Activated CD8-positive, alpha-beta memory T cell treated with anti-CD3 and anti-CD28 coated beads for 1 hour (primary cell): ENCODE data around the gene PJA1.

ENCODE experiments used
- DNase-seq, 2 donors: peaks; one replicate each; pipeline ENCODE4 v3.0.0-alpha.2; 2020; ENCODE audit warnings: low read depth in 1 of 2; ENCODE audit errors: extremely low read depth in 1 of 2

The PJA1 gene

GRCh38 chrX:69143530-69143929 lies 21.7 kb downstream of the PJA1 start:
- DNase-seq = no peak

GRCh38 chrX:69142788-69143469 lies 22.3 kb downstream of the PJA1 start:
- DNase-seq = no peak

- DNase-seq = no peak
Observed at GRCh38 chrX:69140837-69141236, 24.4 kb downstream of the PJA1 start.

- no peak for DNase-seq
Observed at GRCh38 chrX:69139516-69139915, 25.7 kb downstream of the PJA1 start.

- DNase-seq = no peak
Observed at GRCh38 chrX:69138512-69138911, 26.7 kb downstream of the PJA1 start.

GRCh38 chrX:69138118-69138390 lies 27.2 kb downstream of the PJA1 start:
- DNase-seq = no peak

GRCh38 chrX:69137371-69138117 lies 27.7 kb downstream of the PJA1 start:
- no peak for DNase-seq

GRCh38 chrX:69136546-69137331 lies 28.5 kb downstream of the PJA1 start:
- no peak for DNase-seq

GRCh38 chrX:69133921-69134542 lies 31.2 kb downstream of the PJA1 start:
- no peak for DNase-seq

- DNase-seq = no peak
Observed at GRCh38 chrX:69131886-69132285, 33.4 kb downstream of the PJA1 start.

GRCh38 chrX:69130439-69130838 lies 34.8 kb downstream of the PJA1 start:
- DNase-seq = no peak

GRCh38 chrX:69128588-69128987 lies 36.7 kb downstream of the PJA1 start:
- DNase-seq = no peak

- DNase-seq = no peak
Observed at GRCh38 chrX:69127466-69127865, 37.8 kb downstream of the PJA1 start.

GRCh38 chrX:69126642-69127041 lies 38.6 kb downstream of the PJA1 start:
- DNase-seq = no peak

GRCh38 chrX:69125094-69125493 lies 40.2 kb downstream of the PJA1 start:
- DNase-seq = no peak

- no peak for DNase-seq
Observed at GRCh38 chrX:69124108-69124507, 41.1 kb downstream of the PJA1 start.

GRCh38 chrX:69123481-69123880 lies 41.8 kb downstream of the PJA1 start:
- no peak for DNase-seq

GRCh38 chrX:69121321-69122000 lies 43.8 kb downstream of the PJA1 start:
- no peak for DNase-seq

GRCh38 chrX:69120476-69120875 lies 44.8 kb downstream of the PJA1 start:
- no peak for DNase-seq

- no peak for DNase-seq
Observed at GRCh38 chrX:69119122-69119521, 46.1 kb downstream of the PJA1 start.
